Mucosa of gallbladder (tissue), 1 donor: ENCODE measurements around the gene SCLT1. TPM values are rescaled to one million over a fixed set of nuclear protein-coding genes. Genes with fewer than 3 reads are reported as not detected.

Source experiments
- DNase-seq: peaks from one replicate; pipeline ENCODE4 v3.0.0-alpha.2; 2020; ENCODE audit warnings: low spot score
- total RNA-seq: library from RNA; stranded (reverse); gene quantifications from one replicate; pipeline ENCODE4 v1.2.1, GENCODE V29; 2021
- donor health status: DM: no; HTN: no; CAD: no.

Gene SCLT1
- total RNA-seq, 1 donor from 2014 or later, result 11.7 TPM

- no peak for DNase-seq
Measured at GRCh38 chr4:128871948-128872347, 221.4 kb downstream of the SCLT1 start.

- DNase-seq, result no peak
Measured at GRCh38 chr4:128869776-128870509, 223.4 kb downstream of the SCLT1 start.

- no peak for DNase-seq
Measured at GRCh38 chr4:128868758-128869157, 224.6 kb downstream of the SCLT1 start.

DNA sequence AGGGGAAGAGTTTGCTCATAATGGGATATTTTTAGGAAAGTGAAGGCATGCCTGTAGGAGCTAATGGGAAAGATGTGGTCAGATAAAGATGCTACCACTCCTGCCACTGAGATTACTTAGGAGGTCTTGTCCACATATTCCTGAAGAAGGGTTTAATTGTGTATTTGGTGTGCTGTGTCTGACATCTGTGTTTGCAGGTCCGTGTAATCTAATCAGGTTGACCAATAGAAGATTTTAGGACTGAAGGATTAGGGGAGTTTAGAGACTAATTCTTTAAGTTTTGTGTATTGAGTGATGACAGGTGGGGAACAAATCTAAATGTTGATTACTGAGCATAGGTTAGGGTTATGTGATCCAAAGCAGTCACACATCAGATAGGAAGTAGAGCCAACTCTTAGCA, 226.6 kb downstream of the SCLT1 start:
- no peak for DNase-seq

- DNase-seq, result no peak
Measured at GRCh38 chr4:128866269-128866668, 227.1 kb downstream of the SCLT1 start.

GRCh38 chr4:128865132-128865531, 228.2 kb downstream of the SCLT1 start:
- no peak for DNase-seq

GRCh38 chr4:128863312-128864075, 229.8 kb downstream of the SCLT1 start:
- peak; percentile 78 for DNase-seq

DNA sequence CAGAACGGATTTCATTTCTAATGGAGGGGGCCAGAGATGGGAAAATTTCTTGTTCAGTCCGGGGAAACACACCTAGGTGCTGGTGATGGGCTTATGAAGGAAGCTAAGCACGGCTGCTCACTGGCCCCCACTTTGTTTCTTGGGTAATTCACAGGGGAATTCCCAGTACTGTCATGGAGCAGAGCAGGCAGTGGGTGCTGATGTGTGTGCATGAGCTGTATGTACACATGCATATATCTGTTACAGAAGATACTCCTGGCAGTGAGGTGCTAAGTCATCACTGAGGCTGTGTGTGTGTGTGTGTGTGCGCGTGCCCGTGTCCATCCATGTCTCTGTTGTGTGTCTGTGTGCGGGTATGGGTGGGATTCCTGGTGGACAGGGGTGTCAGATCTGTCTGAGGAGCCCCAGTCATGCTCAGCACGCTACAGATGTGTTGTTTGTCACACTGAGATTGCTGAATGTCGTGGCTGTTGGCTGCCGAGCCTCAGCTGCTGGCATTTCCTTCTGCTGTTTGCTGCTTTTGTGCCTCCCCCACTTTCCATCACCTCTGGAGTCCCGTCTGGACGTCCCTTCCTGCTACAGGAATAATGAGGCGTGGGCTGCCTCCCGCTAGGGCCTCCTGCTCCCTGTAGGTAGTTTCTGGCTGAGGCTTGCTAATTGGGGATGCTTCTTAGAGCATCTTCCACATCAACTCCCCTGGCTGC, 230.6 kb downstream of the SCLT1 start:
- no peak for DNase-seq

- no peak for DNase-seq
Measured at GRCh38 chr4:128861856-128862518, 231.4 kb downstream of the SCLT1 start.

DNA sequence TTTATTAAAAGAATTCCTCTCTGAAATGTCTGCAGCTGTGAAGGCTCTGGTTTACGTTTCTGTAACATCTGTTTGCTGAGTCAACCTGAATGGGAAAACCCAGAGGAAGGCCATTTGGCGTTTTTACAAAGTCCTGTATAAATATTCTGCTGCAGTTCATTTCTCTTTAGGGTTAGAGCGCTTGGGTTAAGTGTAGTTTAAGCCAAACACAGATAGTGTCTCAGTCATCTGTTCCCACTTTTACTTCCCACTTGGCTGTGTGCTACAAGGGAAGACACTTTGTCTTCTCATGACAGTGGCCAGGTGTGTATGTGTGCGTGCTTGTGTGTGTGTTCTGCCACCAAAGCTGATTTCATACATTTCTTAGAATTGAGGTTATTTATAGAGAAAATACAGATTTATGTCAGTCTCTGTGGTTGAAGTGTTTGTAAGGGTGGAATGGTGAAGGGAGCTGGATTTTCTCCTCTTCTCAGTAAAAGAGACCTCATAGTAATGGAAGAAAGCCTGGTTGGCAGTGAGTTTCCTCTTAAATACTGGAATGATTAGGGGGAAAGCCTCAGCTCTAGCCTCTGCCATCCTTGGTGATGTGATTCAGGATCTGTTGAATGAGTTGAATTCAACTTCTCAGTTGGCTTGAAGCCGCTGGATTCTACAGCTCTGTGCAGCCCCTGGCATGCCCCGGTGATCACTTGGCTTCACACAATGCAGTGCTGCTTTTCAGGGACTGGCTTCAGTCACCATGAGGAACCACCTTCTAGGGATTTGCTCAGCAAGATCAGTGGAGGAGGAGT, 233.3 kb downstream of the SCLT1 start:
- DNase-seq, result no peak

- no peak for DNase-seq
Measured at GRCh38 chr4:128858879-128859671, 234.3 kb downstream of the SCLT1 start.

GRCh38 chr4:128856246-128856645, 237.1 kb downstream of the SCLT1 start:
- no peak for DNase-seq

DNA sequence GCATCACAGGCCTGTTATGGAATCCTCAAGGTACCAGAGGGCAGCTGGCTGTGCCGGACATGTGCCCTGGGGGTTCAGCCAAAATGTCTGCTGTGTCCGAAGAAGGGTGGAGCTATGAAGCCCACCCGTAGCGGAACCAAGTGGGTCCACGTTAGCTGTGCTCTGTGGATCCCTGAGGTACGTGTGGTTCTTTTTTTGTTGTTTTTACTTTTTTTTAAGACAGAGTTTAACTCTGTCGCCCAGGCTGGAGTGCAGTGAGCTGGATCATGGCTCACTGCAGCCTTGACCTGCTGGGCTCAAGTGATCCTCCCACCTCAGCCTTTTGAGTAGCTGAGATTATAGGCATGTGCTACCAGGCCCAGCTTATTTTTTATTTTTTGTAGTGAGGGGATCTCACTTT, 237.7 kb downstream of the SCLT1 start:
- DNase-seq, result no peak

GRCh38 chr4:128854433-128854832, 238.9 kb downstream of the SCLT1 start:
- DNase-seq, result no peak

GRCh38 chr4:128853741-128854140, 239.6 kb downstream of the SCLT1 start:
- no peak for DNase-seq

- DNase-seq, result no peak
Measured at GRCh38 chr4:128850252-128850651, 243.1 kb downstream of the SCLT1 start.

DNA sequence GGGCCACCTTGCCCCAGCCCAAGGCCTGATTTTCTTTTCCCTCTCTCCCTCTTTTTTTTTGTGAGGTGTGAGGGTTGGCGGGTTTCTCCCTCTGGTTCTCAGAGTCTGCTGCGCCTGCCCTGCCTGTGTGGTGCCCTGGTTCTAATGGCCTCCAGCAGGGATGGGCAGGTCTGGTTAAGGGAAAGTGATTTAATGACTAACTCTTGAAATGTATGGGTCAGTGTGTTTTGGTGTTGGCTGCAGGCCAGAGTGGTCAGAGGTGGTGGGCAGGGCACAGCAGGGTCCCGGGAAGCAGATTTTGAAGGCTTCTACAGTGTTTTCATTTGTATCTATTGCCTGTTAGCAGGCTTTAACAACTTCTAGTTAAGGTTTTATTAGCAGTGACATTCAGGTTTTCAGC, 244.9 kb downstream of the SCLT1 start:
- no peak for DNase-seq

DNA sequence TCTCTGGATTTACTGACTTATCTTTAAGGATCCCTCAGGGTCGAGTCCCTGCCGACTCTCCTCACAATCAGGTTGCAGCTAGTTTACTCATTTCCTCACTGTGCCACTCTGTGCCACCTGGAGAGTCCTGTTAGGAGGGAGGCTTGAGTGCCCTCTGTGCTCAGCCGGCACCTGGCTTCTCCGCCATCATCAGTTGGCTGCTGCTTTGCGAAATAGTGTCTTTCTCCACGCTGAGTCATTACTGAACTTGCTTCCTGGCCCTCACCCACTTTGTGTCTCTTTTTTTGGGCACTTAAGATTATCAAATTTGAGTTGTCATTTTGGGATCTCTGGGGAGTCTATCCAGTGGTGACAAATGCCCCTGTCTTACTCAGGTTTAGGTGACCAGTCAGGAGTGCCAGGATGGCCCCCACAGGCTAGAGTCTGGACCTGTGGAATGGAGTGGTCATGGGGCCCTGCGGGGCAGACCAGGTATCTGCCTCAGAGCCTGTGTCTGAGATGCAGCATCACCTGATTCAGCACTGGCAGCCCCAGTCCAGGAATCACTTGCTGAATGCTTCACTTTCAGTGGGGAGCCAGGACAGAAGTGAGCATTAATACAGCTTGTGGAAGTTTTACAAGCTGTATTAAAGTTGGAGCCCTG, 246.1 kb downstream of the SCLT1 start:
- no peak for DNase-seq

DNA sequence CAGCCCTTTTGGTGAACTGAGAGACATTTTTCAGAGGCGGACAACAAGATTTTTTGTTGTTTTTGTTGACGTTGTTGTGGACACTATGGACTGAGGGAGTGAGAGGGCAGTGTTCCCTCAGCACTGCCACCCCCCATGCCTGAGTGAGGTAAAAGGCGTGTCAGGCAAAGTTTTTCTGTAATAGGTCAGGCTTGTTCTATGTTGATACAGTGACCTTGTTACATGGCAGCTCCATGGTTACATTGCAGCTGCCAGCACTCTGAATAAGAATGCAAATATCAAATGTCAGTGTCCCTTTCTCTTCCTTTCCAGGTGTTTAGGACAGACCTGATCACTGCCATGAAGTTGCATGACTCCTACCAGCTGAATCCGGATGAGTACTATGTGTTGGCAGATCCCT, 247.3 kb downstream of the SCLT1 start:
- no peak for DNase-seq

DNA sequence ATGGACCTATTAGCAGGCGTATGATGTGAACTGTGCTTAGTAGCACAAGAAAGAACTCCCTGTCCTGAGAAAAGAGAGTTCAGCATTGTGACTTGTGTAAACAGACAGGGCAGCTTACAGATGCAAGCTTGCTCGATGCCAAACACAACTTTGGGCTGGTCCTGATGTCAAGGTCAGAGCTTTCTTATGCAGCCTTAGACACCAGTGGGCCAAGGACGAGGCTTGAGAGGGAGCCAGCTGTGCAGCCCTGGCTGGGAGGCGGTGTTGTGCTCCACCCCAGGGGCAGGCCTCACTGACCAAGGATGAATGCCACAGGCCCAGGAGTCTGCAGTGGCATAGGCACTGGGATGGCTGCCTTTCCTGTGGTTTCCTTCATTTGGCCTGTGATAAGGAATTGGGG, 248.4 kb downstream of the SCLT1 start:
- peak; percentile 40 for DNase-seq
